K562 (cell line): ENCODE measurements around the gene ZFAND2A. TPM values are rescaled to one million over a fixed set of nuclear protein-coding genes. Genes with fewer than 3 reads are reported as not detected.

ENCODE experiments used
- BCL6 ChIP-seq: fragments of 250-450 bp; sonication (Bioruptor Pico); IDR thresholded peaks from 2 replicates; pipeline ENCODE4 v1.4.0; 2020
- CHCHD3 ChIP-seq: fragments of 250-450 bp; sonication (Bioruptor Pico); IDR thresholded peaks from 2 replicates; pipeline ENCODE4 v2.1.2; 2022; ENCODE audit warnings: mild to moderate bottlenecking
- FOXA3 ChIP-seq, 2 experiments: fragments of 450-650 bp in 1 of 2; sonication (generic) in 1 of 2; formaldehyde crosslinking; IDR thresholded peaks in 1 of 2; conservative IDR thresholded peaks in 1 of 2; 2 replicates each; pipeline versions ENCODE4 v1.4.0 to v1.8.0; 2020 to 2022; ENCODE audit warnings: mild to moderate bottlenecking in 2 of 2, missing genetic modification reagents in 1 of 2
- FUS ChIP-seq: fragments of 200-400 bp; formaldehyde crosslinking; optimal IDR thresholded peaks from 2 replicates; pipeline ENCODE3; 2017; ENCODE audit warnings: low read depth, low read length
- MAFG ChIP-seq: fragments of 450-650 bp; conservative IDR thresholded peaks from 2 replicates; pipeline ENCODE4 v1.6.1; 2016; ENCODE audit warnings: missing genetic modification characterization, missing compliant biosample characterization
- PTRF ChIP-seq: fragments of 450-650 bp; IDR thresholded peaks from 2 replicates; pipeline ENCODE4 v1.6.1; 2016; ENCODE audit warnings: mild to moderate bottlenecking, missing genetic modification characterization, missing compliant biosample characterization
- RBM34 ChIP-seq: fragments of 200-400 bp; formaldehyde crosslinking; IDR thresholded peaks from 2 replicates; pipeline ENCODE4 v1.6.1; 2018; ENCODE audit warnings: low read length, borderline replicate concordance; ENCODE audit not compliant: insufficient read depth
- SETDB1 ChIP-seq: IDR thresholded peaks from one replicate; pipeline ENCODE4 v1.6.1; 2012; ENCODE audit warnings: low read length, control low read depth, inconsistent platforms
- SLC30A9 ChIP-seq: fragments of 250-450 bp; sonication (Bioruptor Pico); IDR thresholded peaks from 2 replicates; pipeline ENCODE4 v1.8.0; 2022; ENCODE audit warnings: mild to moderate bottlenecking, moderate library complexity
- TBP ChIP-seq: optimal IDR thresholded peaks from 2 replicates; pipeline ENCODE3; 2011; ENCODE audit warnings: low read depth, low read length, improper control_type of control experiment
- polyA plus RNA-seq, 8 experiments: library from polyadenylated mRNA; depleted of rRNA in 4 of 8; stranded (reverse) in 5 of 8; unstranded in 3 of 8; fragments of >200 nt; fragmentation: Nextera tagmentation in 2 of 8; fragmentation: Illumina TruSeq in 1 of 8; extraction: Ambion mirVana in 2 of 8; extraction: Trizol in 1 of 8; gene quantifications; 2 replicates each; pipeline versions ENCODE4 v1.2.1 to v1.2.3, GENCODE V29; 2011 to 2014; ENCODE audit warnings: inconsistent platforms in 1 of 8, missing spikeins in 1 of 8
- total RNA-seq, 7 experiments: library from RNA; depleted of rRNA in 6 of 7; stranded (reverse); fragments of >200 nt in 6 of 7; fragmentation: Illumina TruSeq in 2 of 7; extraction: Trizol in 2 of 7; gene quantifications; 2 replicates each; pipeline versions ENCODE4 v1.2.1 to v1.2.3, GENCODE V29; 2011 to 2021; ENCODE audit warnings: low replicate concordance in 1 of 7
- TF ChIP-seq, protein P1 (sequence below): fragments of 450-650 bp; formaldehyde crosslinking; IDR thresholded peaks from 2 replicates; pipeline ENCODE4 v1.4.0; 2020; ENCODE audit warnings: mild to moderate bottlenecking, moderate library complexity
- TF ChIP-seq, protein P2 (sequence below): fragments of 250-450 bp; sonication (Bioruptor Pico); IDR thresholded peaks from 2 replicates; pipeline ENCODE4 v1.8.0; 2022; ENCODE audit warnings: moderate library complexity, mild to moderate bottlenecking, inconsistent platforms

ZFAND2A gene
- total and polyA plus RNA-seq, 9 of the 15 experiments (the other 6 are each of a cell fraction or from before 2014, with no cell fraction given): 16.8 to 56.8 (median 26.1) TPM

DNA sequence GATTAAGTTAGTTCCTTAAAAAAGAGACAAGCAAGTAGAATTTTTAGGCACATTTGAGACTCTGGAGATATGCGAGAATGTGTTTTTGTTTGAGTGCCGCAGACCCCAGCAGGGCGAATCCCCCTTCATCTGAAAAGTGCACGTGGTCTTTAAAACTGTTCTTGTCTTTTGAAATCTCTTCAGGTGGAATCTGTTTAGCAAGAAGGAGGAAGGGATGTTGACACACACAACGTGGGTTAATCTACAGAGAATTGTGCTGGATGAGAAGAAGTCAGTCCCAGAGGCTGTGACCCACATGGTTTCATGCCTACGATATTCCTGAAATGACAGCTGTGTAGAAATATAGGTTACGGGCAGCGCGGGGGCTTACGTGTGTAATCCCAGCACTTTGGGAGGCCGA is 27.1 kb upstream of the ZFAND2A start (continued):
- TF ChIP-seq, protein P1, sequence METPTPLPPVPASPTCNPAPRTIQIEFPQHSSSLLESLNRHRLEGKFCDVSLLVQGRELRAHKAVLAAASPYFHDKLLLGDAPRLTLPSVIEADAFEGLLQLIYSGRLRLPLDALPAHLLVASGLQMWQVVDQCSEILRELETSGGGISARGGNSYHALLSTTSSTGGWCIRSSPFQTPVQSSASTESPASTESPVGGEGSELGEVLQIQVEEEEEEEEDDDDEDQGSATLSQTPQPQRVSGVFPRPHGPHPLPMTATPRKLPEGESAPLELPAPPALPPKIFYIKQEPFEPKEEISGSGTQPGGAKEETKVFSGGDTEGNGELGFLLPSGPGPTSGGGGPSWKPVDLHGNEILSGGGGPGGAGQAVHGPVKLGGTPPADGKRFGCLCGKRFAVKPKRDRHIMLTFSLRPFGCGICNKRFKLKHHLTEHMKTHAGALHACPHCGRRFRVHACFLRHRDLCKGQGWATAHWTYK (CRISPR knock-in tag): no peak
- no peak for TF ChIP-seq FOXA3 (CRISPR knock-in tag; conservative IDR thresholded peaks at IDR 0.05 in 1 of 2, IDR thresholded peaks at IDR 0.05 in 1 of 2)
- TF ChIP-seq MAFG (tag): no peak
- TF ChIP-seq RBM34: no peak
- no peak for TF ChIP-seq BCL6 (CRISPR knock-in tag)
- TF ChIP-seq PTRF (tag): no peak
- TF ChIP-seq FUS: no peak
- TF ChIP-seq SLC30A9 (CRISPR knock-in tag): no peak
- TF ChIP-seq CHCHD3 (CRISPR knock-in tag): no peak
- TF ChIP-seq, protein P2, sequence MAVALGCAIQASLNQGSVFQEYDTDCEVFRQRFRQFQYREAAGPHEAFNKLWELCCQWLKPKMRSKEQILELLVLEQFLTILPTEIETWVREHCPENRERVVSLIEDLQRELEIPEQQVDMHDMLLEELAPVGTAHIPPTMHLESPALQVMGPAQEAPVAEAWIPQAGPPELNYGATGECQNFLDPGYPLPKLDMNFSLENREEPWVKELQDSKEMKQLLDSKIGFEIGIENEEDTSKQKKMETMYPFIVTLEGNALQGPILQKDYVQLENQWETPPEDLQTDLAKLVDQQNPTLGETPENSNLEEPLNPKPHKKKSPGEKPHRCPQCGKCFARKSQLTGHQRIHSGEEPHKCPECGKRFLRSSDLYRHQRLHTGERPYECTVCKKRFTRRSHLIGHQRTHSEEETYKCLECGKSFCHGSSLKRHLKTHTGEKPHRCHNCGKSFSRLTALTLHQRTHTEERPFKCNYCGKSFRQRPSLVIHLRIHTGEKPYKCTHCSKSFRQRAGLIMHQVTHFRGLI (CRISPR knock-in tag): no peak
- TF ChIP-seq SETDB1: no peak
- no peak for TF ChIP-seq TBP
